IMR-90 (cell line): ENCODE data around the gene ADGRB3. TPM values are rescaled to one million over a fixed set of nuclear protein-coding genes. Genes with fewer than 3 reads are reported as not detected.

ENCODE experiments used
- ATAC-seq: fragments of 200-7000 bp; cut with Tn5 transposase; 2 replicates; pipeline ENCODE4 v1.9.1; 2020; ENCODE audit warnings: low read depth, mild to moderate bottlenecking, moderate library complexity
- BruUV-seq: library from RNA; stranded (reverse); fragments of 400-500 nt; replicated peaks from 2 replicates; lab custom pipeline; 2021; lab: Mats Ljungman, UMichigan
- CTCF ChIA-PET: fragments of 300-600 bp; formaldehyde crosslinking; extraction: SDS; loops from one replicate; lab custom pipeline; 2021; ENCODE audit warnings: antibody characterized with exemption; lab: Yijun Ruan, JAX
- POLR2A ChIA-PET: fragments of 300-600 bp; sonication (Branson Sonifier 250); formaldehyde crosslinking; loops from one replicate; lab custom pipeline; 2022; ENCODE audit warnings: antibody characterized with exemption; ENCODE audit not compliant: unreplicated experiment; lab: Charles Lee
- DNase-seq: peaks from one replicate; pipeline ENCODE4 v3.0.0; 2013
- H2AFZ ChIP-seq: replicated peaks from 2 replicates; pipeline ENCODE3; 2013; ENCODE audit warnings: low read length, mild to moderate bottlenecking; ENCODE audit not compliant: poor library complexity
- H2AK5ac ChIP-seq: 2 replicates; pipeline ENCODE4 v1.6.1; 2013; ENCODE audit warnings: low read depth, low read length, inconsistent platforms
- H2AK9ac ChIP-seq: replicated peaks from 2 replicates; pipeline ENCODE3; 2013; ENCODE audit warnings: mild to moderate bottlenecking, low read depth, low read length, moderate library complexity; ENCODE audit not compliant: poor library complexity
- H2BK120ac ChIP-seq: 2 replicates; pipeline ENCODE4 v1.6.1; 2013; ENCODE audit warnings: low read depth, low read length, inconsistent platforms
- H2BK15ac ChIP-seq: 3 replicates; pipeline ENCODE4 v1.6.1; 2013; ENCODE audit warnings: low read depth, low read length, inconsistent platforms
- H2BK20ac ChIP-seq: 2 replicates; pipeline ENCODE4 v1.6.1; 2013; ENCODE audit warnings: low read depth, mild to moderate bottlenecking, inconsistent platforms, low read length, moderate library complexity
- H2BK5ac ChIP-seq: 2 replicates; pipeline ENCODE4 v1.6.1; 2013; ENCODE audit warnings: mild to moderate bottlenecking, low read depth, low read length, inconsistent platforms; ENCODE audit not compliant: poor library complexity, severe bottlenecking
- H3K14ac ChIP-seq: replicated peaks from 2 replicates; pipeline ENCODE4 v1.6.1; 2013; ENCODE audit warnings: low read depth, low read length, inconsistent platforms
- H3K18ac ChIP-seq: 2 replicates; pipeline ENCODE4 v1.6.1; 2013; ENCODE audit warnings: low read depth, low read length, control low read depth
- H3K23ac ChIP-seq: 2 replicates; pipeline ENCODE4 v1.6.1; 2013; ENCODE audit warnings: low read depth, low read length, inconsistent platforms
- H3K27ac ChIP-seq: 2 replicates; pipeline ENCODE4 v1.5.1; 2013; ENCODE audit warnings: mild to moderate bottlenecking, control low read depth, low read length; ENCODE audit not compliant: insufficient read depth
- H3K27me3 ChIP-seq: 2 replicates; pipeline ENCODE4 v1.6.1; 2013; ENCODE audit warnings: low read length; ENCODE audit not compliant: control insufficient read depth, insufficient read depth
- H3K36me3 ChIP-seq: 2 replicates; pipeline ENCODE4 v1.6.1; 2013; ENCODE audit warnings: low read length, mixed read lengths; ENCODE audit not compliant: control insufficient read depth, insufficient read depth
- H3K4ac ChIP-seq: 2 replicates; pipeline ENCODE4 v1.6.1; 2013; ENCODE audit warnings: low read depth, low read length, inconsistent platforms
- H3K4me1 ChIP-seq: 2 replicates; pipeline ENCODE4 v1.6.1; 2013; ENCODE audit warnings: low read length, mixed read lengths; ENCODE audit not compliant: control insufficient read depth, insufficient read depth
- H3K4me2 ChIP-seq: 2 replicates; pipeline ENCODE4 v1.6.1; 2013; ENCODE audit warnings: low read depth, mild to moderate bottlenecking, control low read depth, low read length, moderate library complexity
- H3K4me3 ChIP-seq: 2 replicates; pipeline ENCODE4 v1.5.1; 2013; ENCODE audit warnings: low read depth, mild to moderate bottlenecking, control low read depth, low read length, moderate library complexity; ENCODE audit not compliant: insufficient read depth
- H3K56ac ChIP-seq: 2 replicates; pipeline ENCODE4 v1.6.1; 2013; ENCODE audit warnings: low read length, inconsistent platforms; ENCODE audit not compliant: insufficient read depth; ENCODE audit errors: extremely low read depth
- H3K79me1 ChIP-seq, 2 experiments: 2 replicates each; pipeline ENCODE4 v1.6.1; 2013; ENCODE audit warnings: low read length in 2 of 2, inconsistent platforms in 1 of 2, low read depth in 1 of 2
- H3K9ac ChIP-seq: 2 replicates; pipeline ENCODE4 v1.6.1; 2013; ENCODE audit warnings: low read depth, low read length, control low read depth
- H3K9me1 ChIP-seq: 2 replicates; pipeline ENCODE4 v1.6.1; 2013; ENCODE audit warnings: low read length, inconsistent platforms; ENCODE audit not compliant: insufficient read depth
- H3K9me3 ChIP-seq: 2 replicates; pipeline ENCODE4 v1.6.1; 2013; ENCODE audit warnings: low read length; ENCODE audit not compliant: control insufficient read depth, insufficient read depth
- H4K20me1 ChIP-seq: 2 replicates; pipeline ENCODE4 v1.6.1; 2013; ENCODE audit warnings: low read length, inconsistent platforms; ENCODE audit not compliant: insufficient read depth
- H4K5ac ChIP-seq: 2 replicates; pipeline ENCODE4 v1.6.1; 2013; ENCODE audit warnings: mild to moderate bottlenecking, low read depth, low read length, control low read depth
- H4K8ac ChIP-seq, 2 experiments: 2 replicates each; pipeline ENCODE4 v1.6.1; 2013; ENCODE audit warnings: low read depth in 2 of 2, low read length in 2 of 2, control low read depth in 1 of 2, inconsistent platforms in 1 of 2
- H4K91ac ChIP-seq: 2 replicates; pipeline ENCODE4 v1.6.1; 2013; ENCODE audit warnings: low read depth, low read length, inconsistent platforms; ENCODE audit not compliant: insufficient read depth
- BHLHE40 ChIP-seq: fragments of 150-350 bp; IDR thresholded peaks from 2 replicates; pipeline ENCODE4 v1.6.1; 2016; ENCODE audit warnings: mild to moderate bottlenecking, low read depth, low read length
- CEBPB ChIP-seq: IDR thresholded peaks from 2 replicates; pipeline ENCODE4 v1.6.1; 2012; ENCODE audit warnings: low read depth, low read length, improper control_type of control experiment
- CHD1 ChIP-seq: IDR thresholded peaks from 2 replicates; pipeline ENCODE4 v1.6.1; 2012; ENCODE audit warnings: low read depth, low read length, improper control_type of control experiment
- FOS ChIP-seq: fragments of 150-350 bp; IDR thresholded peaks from 2 replicates; pipeline ENCODE4 v1.6.1; 2016; ENCODE audit warnings: low read depth, low read length
- MAFK ChIP-seq: IDR thresholded peaks from 2 replicates; pipeline ENCODE4 v1.6.1; 2012; ENCODE audit warnings: low read depth, low read length, improper control_type of control experiment
- MAZ ChIP-seq: IDR thresholded peaks from 2 replicates; pipeline ENCODE4 v1.6.1; 2012; ENCODE audit warnings: low read depth, mild to moderate bottlenecking, low read length, improper control_type of control experiment, moderate library complexity, borderline replicate concordance
- MXI1 ChIP-seq: IDR thresholded peaks from 2 replicates; pipeline ENCODE4 v1.6.1; 2012; ENCODE audit warnings: low read depth, mild to moderate bottlenecking, low read length, moderate library complexity, borderline replicate concordance
- NFE2L2 ChIP-seq: fragments of 150-350 bp; IDR thresholded peaks from 2 replicates; pipeline ENCODE4 v1.6.1; 2016; ENCODE audit warnings: low read depth, mild to moderate bottlenecking, low read length
- POLR2A ChIP-seq: IDR thresholded peaks from 2 replicates; pipeline ENCODE4 v1.6.1; 2012; ENCODE audit warnings: mild to moderate bottlenecking, low read depth, low read length
- RAD21 ChIP-seq: IDR thresholded peaks from 2 replicates; pipeline ENCODE4 v1.6.1; 2012; ENCODE audit warnings: low read length, improper control_type of control experiment
- RCOR1 ChIP-seq: IDR thresholded peaks from 2 replicates; pipeline ENCODE4 v1.6.1; 2012; ENCODE audit warnings: mild to moderate bottlenecking, low read length, improper control_type of control experiment; ENCODE audit not compliant: insufficient replicate concordance
- RFX5 ChIP-seq: IDR thresholded peaks from 2 replicates; pipeline ENCODE4 v1.8.0; 2012; ENCODE audit warnings: low read depth, mild to moderate bottlenecking, low read length, moderate library complexity
- SMC3 ChIP-seq: fragments of 150-350 bp; IDR thresholded peaks from 2 replicates; pipeline ENCODE4 v1.6.1; 2016; ENCODE audit warnings: low read depth, mild to moderate bottlenecking, antibody characterized with exemption, low read length, moderate library complexity
- USF2 ChIP-seq: fragments of 150-350 bp; IDR thresholded peaks from 2 replicates; pipeline ENCODE4 v1.6.1; 2017; ENCODE audit warnings: mild to moderate bottlenecking, antibody characterized with exemption, low read length, low read depth
- WGBS, 2 experiments: methylation state at CpG; one replicate each; pipeline versions ENCODE4 v1.1.5 to v1.1.7; 2013; ENCODE audit warnings: missing lambda C conversion rate in 2 of 2; ENCODE audit not compliant: insufficient read length in 1 of 2; ENCODE audit errors: extremely low coverage in 2 of 2; 5-methylcytosine and 5-hydroxymethylcytosine counted together
- dilution Hi-C: fragments of 300-500 bp; cut with HindIII; formaldehyde crosslinking; loops from one replicate; pipeline ENCODE4 v1.14.3; 2018; ENCODE audit warnings: low sequenced_read_pairs; ENCODE audit not compliant: unreplicated experiment
- in situ Hi-C: fragments of 300-500 bp; cut with MboI; formaldehyde crosslinking; loops from 3 replicates; pipeline ENCODE4 v1.14.3; 2019; ENCODE audit warnings: low sequenced_read_pairs, inconsistent platforms, mixed read lengths
- intact Hi-C: fragments of 100-400 bp; cut with micrococcal nuclease; formaldehyde crosslinking; loops from 2 replicates; pipeline ENCODE4 v1.10.0; 2022
- polyA plus RNA-seq, 3 experiments: library from polyadenylated mRNA; depleted of rRNA; stranded (reverse); fragments of >200 nt; gene quantifications; 2 replicates each; pipeline ENCODE4 v1.2.3, GENCODE V29; 2012; ENCODE audit warnings: low replicate concordance in 1 of 3
- total RNA-seq: library from RNA; depleted of rRNA; stranded (reverse); fragments of >200 nt; gene quantifications from 2 replicates; pipeline ENCODE4 v1.2.3, GENCODE V29; 2012
- TF ChIP-seq, protein P1 (sequence below): conservative IDR thresholded peaks from 2 replicates; pipeline ENCODE4 v1.5.1; 2012; ENCODE audit warnings: mild to moderate bottlenecking, low read depth, low read length, improper control_type of control experiment
- TF ChIP-seq, protein P2 (sequence below): fragments of 150-350 bp; IDR thresholded peaks from 2 replicates; pipeline ENCODE4 v1.6.1; 2016; ENCODE audit warnings: low read depth, mild to moderate bottlenecking, low read length, moderate library complexity, borderline replicate concordance

ADGRB3 gene
- total and polyA plus RNA-seq, 2 of the 4 experiments (the other 2 are of a cell fraction) = not detected

GRCh38 chr6:68895929-68896328 is 260.8 kb downstream of the ADGRB3 start:
- Histone ChIP-seq H4K8ac (no peak overlapping the region), H3K9me3 (no peaks in the 10 kb centered on the region), H4K20me1 (no peaks in the 10 kb centered on the region), H2AK9ac (no peak overlapping the region), H2BK120ac (no peak overlapping the region), H4K91ac (no peak overlapping the region), H3K4ac (no peak overlapping the region), H3K4me3 (no peak overlapping the region), H4K5ac (no peak overlapping the region), H3K9me1 (no peaks in the 10 kb centered on the region), H3K79me1 (no peaks in the 10 kb centered on the region), H3K27ac (no peak overlapping the region), H2BK15ac (no peak overlapping the region), H2AFZ (no peak overlapping the region), H3K23ac (no peak overlapping the region), H3K18ac (no peak overlapping the region), H2BK5ac (no peak overlapping the region), H3K4me1 (no peaks in the 10 kb centered on the region), H2AK5ac (no peak overlapping the region), H3K9ac (no peak overlapping the region), H3K27me3 (no peaks in the 10 kb centered on the region), H2BK20ac (no peak overlapping the region), H3K36me3 (no peaks in the 10 kb centered on the region), H3K56ac (no peak overlapping the region), H3K4me2 (no peak overlapping the region), H3K14ac (no peak overlapping the region)
- ChIA-PET POLR2A (no interaction called here), CTCF (no interaction called here)
- no TSS peak for BruUV-seq
- dilution Hi-C loops = no loop called here
- in situ Hi-C loops = no loop called here
- WGBS, 2 experiments = no CpG with 5 or more reads among the region's 1 CpG
- intact Hi-C loops = loop anchor here (10.0 kb wide), 1 partner anchor 839 kb away; no protein-coding TSS in a partner anchor
- TF ChIP-seq RFX5 (no peak), RCOR1 (no peak), USF2 (no peak), POLR2A (no peak), CEBPB (no peak), FOS (no peak), MXI1 (no peak), BHLHE40 (no peak), SMC3 (no peak), MAFK (no peak), MAZ (no peak), CHD1 (no peak), RAD21 (no peak), NFE2L2 (no peak)
- TF ChIP-seq, protein P1, sequence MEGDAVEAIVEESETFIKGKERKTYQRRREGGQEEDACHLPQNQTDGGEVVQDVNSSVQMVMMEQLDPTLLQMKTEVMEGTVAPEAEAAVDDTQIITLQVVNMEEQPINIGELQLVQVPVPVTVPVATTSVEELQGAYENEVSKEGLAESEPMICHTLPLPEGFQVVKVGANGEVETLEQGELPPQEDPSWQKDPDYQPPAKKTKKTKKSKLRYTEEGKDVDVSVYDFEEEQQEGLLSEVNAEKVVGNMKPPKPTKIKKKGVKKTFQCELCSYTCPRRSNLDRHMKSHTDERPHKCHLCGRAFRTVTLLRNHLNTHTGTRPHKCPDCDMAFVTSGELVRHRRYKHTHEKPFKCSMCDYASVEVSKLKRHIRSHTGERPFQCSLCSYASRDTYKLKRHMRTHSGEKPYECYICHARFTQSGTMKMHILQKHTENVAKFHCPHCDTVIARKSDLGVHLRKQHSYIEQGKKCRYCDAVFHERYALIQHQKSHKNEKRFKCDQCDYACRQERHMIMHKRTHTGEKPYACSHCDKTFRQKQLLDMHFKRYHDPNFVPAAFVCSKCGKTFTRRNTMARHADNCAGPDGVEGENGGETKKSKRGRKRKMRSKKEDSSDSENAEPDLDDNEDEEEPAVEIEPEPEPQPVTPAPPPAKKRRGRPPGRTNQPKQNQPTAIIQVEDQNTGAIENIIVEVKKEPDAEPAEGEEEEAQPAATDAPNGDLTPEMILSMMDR = no peak
- TF ChIP-seq, protein P2, sequence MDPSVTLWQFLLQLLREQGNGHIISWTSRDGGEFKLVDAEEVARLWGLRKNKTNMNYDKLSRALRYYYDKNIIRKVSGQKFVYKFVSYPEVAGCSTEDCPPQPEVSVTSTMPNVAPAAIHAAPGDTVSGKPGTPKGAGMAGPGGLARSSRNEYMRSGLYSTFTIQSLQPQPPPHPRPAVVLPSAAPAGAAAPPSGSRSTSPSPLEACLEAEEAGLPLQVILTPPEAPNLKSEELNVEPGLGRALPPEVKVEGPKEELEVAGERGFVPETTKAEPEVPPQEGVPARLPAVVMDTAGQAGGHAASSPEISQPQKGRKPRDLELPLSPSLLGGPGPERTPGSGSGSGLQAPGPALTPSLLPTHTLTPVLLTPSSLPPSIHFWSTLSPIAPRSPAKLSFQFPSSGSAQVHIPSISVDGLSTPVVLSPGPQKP = no peak
- ATAC-seq (no peak), DNase-seq (no peak)
